Esophagus squamous epithelium (tissue), 4 donors: Measurements from ENCODE around the gene NEUROD2.

Experiments
- POLR2A ChIP-seq, 4 donors: fragments of 450-650 bp; IDR thresholded peaks; one replicate each; pipeline ENCODE4 v1.6.1; 2017; ENCODE audit warnings: antibody characterized with exemption in 4 of 4, mild to moderate bottlenecking in 4 of 4, moderate library complexity in 3 of 4
- TF ChIP-seq, protein P1 (sequence below), 6 experiments: fragments of 450-650 bp in 4 of 6; fragments of 200-600 bp in 2 of 6; sonication (generic) in 2 of 6; IDR thresholded peaks; one replicate each; pipeline ENCODE4 v1.5.1; 2016 to 2019; ENCODE audit warnings: antibody characterized with exemption in 6 of 6, mild to moderate bottlenecking in 4 of 6, moderate library complexity in 4 of 6

DNA sequence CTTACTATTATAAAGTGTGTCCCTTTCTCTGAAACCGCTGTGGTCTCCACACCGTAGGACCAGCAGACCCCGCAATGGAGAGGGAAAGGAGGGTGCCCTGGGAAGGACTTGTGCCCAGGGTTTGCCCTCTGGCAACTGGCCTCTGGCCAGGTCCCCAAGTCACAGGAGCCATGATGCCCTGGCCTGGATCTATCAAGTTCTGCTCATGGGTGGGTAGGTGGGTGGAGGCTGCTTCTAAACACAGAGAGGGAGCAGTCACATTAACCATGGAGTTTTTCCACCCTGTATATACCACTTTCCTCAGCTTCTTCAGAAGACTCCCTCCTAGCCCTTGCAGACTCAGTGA is 9.4 kb upstream of the NEUROD2 start:
- TF ChIP-seq, protein P1, sequence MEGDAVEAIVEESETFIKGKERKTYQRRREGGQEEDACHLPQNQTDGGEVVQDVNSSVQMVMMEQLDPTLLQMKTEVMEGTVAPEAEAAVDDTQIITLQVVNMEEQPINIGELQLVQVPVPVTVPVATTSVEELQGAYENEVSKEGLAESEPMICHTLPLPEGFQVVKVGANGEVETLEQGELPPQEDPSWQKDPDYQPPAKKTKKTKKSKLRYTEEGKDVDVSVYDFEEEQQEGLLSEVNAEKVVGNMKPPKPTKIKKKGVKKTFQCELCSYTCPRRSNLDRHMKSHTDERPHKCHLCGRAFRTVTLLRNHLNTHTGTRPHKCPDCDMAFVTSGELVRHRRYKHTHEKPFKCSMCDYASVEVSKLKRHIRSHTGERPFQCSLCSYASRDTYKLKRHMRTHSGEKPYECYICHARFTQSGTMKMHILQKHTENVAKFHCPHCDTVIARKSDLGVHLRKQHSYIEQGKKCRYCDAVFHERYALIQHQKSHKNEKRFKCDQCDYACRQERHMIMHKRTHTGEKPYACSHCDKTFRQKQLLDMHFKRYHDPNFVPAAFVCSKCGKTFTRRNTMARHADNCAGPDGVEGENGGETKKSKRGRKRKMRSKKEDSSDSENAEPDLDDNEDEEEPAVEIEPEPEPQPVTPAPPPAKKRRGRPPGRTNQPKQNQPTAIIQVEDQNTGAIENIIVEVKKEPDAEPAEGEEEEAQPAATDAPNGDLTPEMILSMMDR (IDR thresholded peaks at IDR 0.05) = no peak
- TF ChIP-seq POLR2A (IDR thresholded peaks at IDR 0.05) = no peak
